Omental fat pad (tissue), 4 donors: Measurements from ENCODE around the gene MROH2B. TPM values are rescaled to one million over a fixed set of nuclear protein-coding genes. Genes with fewer than 3 reads are reported as not detected.
"Not testable (repeated sequence)": the region's sequence is repeated elsewhere in the genome, so short reads cannot be mapped to it uniquely, and the experiment has no call there.

Experiments used
- ATAC-seq: fragments of 150-250 bp; one replicate; pipeline ENCODE4 v1.9.1; 2016; ENCODE audit warnings: mild to moderate bottlenecking, moderate library complexity; ENCODE audit not compliant: low FRiP score
- DNase-seq: peaks from one replicate; pipeline ENCODE4 v3.0.0-alpha.2; 2019; ENCODE audit warnings: low spot score
- total RNA-seq, 4 donors: library from RNA; depleted of rRNA; stranded (reverse); fragments of >200 nt; gene quantifications; one replicate each; pipeline ENCODE4 v1.1.0, GENCODE V29; 2016
- TF ChIP-seq, protein P1 (sequence below), 3 donors: fragments of 450-650 bp; IDR thresholded peaks; one replicate each; pipeline ENCODE4 v1.5.1; 2016 to 2017; ENCODE audit warnings: antibody characterized with exemption in 3 of 3, mild to moderate bottlenecking in 3 of 3, moderate library complexity in 2 of 3

Gene MROH2B
- total RNA-seq, 4 donors from 2014 or later = not detected

DNA sequence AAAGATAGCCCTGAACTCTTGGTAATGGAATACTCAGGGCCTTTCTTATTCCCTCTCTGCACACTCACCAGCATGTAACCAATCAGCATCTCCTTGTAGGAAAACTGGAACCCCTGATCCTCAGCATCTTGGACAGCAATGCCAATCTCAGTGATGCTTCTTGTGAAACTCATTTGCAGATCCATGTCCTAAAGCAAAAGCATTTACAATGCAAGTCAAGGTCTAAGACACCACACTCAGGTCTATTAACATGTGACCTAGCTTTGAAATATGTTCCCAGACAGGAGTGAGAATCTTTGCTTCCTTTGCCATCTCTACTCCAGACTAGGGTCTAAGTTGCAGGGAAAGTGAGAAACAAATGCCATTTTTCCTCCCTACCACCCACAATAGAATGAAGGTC lies 38.2 kb downstream of the MROH2B start:
- DNase-seq (no peak), ATAC-seq (no peak)
- TF ChIP-seq, protein P1, sequence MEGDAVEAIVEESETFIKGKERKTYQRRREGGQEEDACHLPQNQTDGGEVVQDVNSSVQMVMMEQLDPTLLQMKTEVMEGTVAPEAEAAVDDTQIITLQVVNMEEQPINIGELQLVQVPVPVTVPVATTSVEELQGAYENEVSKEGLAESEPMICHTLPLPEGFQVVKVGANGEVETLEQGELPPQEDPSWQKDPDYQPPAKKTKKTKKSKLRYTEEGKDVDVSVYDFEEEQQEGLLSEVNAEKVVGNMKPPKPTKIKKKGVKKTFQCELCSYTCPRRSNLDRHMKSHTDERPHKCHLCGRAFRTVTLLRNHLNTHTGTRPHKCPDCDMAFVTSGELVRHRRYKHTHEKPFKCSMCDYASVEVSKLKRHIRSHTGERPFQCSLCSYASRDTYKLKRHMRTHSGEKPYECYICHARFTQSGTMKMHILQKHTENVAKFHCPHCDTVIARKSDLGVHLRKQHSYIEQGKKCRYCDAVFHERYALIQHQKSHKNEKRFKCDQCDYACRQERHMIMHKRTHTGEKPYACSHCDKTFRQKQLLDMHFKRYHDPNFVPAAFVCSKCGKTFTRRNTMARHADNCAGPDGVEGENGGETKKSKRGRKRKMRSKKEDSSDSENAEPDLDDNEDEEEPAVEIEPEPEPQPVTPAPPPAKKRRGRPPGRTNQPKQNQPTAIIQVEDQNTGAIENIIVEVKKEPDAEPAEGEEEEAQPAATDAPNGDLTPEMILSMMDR (IDR thresholded peaks at IDR 0.05) = no peak

DNA sequence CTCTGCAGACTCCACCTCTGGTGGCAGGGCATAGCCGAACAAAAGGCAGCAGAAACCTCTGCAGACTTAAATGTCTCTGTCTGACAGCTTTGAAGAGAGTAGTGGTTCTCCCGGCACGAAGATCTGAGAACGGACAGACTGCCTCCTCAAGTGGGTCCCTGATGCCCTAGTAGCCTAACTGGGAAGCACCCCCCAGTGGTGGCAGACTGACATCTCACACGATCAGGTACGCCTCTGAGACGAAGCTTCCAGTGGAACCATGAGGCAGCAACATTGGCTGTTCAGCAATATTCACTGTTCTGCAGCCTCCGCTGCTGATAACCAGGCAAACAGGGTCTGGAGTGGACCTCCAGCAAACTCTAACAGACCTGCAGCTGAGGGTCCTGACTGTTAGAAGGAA lies 48.5 kb downstream of the MROH2B start:
- DNase-seq, ATAC-seq: not testable (repeated sequence)

DNA sequence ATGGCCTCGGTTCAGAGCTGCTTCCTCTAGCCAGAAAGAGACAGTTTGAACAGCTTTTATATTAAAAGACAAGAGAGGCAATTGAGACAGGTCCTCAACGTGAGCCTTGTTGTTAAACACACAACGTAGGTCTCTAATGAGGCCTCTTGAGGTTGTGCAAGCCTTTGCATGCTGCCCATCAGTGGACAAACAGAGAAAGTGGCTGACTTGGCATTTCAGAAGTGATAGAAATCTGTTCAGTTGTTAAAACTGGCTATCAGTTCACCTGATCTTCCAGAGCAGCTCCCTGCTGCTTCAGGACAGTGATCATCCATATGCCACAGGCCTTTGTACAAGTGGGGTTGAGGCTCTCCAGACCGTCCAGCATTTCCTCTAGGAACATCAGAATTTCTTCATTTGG lies 58.8 kb downstream of the MROH2B start:
- no peak for DNase-seq
- ATAC-seq = no peak
- TF ChIP-seq, protein P1 (IDR thresholded peaks at IDR 0.05) = no peak

DNA sequence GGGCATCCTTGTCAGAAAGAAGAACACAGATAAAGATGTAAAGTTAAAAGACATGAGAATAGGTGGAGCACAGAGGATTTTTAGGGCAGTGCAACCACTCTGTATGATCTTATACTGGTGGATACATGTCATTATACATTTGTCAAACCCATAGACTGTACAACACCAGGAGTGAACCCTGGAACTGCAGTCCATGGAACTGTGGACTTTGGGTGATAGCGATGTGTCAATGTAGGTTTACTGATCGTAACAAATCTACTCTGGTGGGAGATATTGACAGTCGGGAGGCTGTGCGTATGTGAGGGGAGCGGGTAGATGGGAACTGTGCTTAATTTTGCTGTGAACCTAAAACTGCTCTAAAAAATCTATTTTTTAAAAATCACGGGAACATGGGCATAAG lies 60.6 kb downstream of the MROH2B start:
- ATAC-seq = no peak
- no peak for DNase-seq
- TF ChIP-seq, protein P1 (IDR thresholded peaks at IDR 0.05) = no peak

DNA sequence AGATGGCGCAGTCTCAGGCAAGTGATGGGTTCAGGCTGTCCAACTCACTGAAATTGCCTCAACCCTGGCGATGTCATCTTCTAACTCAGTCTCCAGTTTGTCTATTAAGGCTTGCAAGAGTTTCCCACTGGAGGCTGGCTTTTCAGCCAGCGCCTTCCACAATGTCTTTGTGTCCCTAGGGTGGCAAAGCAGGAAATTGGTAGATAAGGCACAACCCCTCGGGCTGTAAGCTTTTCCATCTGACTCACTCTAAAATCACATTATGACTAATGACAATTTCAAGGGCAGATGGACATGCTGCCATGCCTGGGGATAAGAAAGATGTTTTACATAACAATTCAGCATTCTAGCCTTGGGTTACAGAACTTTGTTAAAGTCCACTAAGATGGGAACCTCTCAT lies 61.9 kb downstream of the MROH2B start:
- no peak for ATAC-seq
- TF ChIP-seq, protein P1 (IDR thresholded peaks at IDR 0.05) = no peak
- DNase-seq = no peak

DNA sequence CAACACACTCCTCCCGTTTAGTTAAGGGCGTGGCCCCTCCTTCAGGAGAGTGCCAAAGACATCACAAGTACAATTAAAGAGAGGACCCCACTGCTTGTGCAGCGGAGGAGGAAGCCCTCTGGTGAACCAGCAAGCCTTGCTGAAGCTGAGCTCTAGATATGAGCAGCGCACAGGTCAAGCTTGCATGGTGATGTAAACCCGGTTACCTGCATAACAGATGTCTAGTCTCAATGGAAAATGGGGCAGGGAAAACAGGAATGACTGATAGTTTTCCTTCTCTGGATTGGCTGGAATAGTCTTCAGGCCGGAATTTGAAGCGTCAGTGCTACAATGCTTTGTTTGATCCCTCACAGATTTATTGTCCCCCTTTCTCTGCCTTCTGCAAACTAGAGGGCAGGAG lies 66.2 kb downstream of the MROH2B start:
- TF ChIP-seq, protein P1 (IDR thresholded peaks at IDR 0.05) = no peak
- DNase-seq = no peak

DNA sequence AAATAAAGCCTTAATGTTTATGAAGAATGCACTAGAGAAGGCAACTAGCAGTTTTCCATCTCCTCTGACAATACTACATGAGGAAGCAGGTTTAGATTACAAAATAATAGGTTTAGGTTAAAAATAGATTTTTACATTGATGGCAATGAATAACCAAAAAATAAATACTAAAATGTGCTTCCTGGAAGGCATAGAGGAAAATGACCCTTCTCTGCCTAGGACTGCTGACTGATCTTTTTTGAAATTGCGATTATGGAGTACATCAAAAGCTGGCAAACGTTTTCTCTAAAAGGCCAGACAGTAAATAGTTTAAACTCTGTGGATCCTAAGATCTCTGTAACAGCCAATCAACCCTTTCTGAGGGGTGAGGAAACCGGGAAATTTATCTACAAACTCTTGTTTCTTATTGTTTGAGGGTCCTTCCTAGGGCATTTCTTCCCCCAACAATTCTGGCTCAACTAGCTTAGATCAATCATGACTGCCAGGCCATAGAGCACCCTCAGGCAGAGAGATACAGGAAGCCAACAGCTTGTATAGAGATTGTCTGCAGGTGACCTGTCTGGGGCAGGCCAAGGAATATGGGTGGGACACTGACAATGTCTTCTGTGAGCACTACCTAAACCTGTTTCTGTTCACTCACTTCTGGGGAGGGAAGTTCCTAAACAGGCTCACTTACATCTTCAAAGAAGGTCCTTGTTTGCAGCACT lies 67.3 kb downstream of the MROH2B start:
- TF ChIP-seq, protein P1 (IDR thresholded peaks at IDR 0.05) = no peak
- DNase-seq = no peak
- no peak for ATAC-seq

More for the DNA sequence above, 66.2 kb downstream of the MROH2B start:
- no peak for ATAC-seq
